Liver (tissue), 9 donors: Measurements from ENCODE around the gene A2ML1. TPM values are rescaled to one million over a fixed set of nuclear protein-coding genes. Genes with fewer than 3 reads are reported as not detected.
"Not testable (repeated sequence)": the region's sequence is repeated elsewhere in the genome, so short reads cannot be mapped to it uniquely, and the experiment has no call there.

Experiments used
- DNase-seq: peaks from one replicate; pipeline ENCODE4 v3.0.0-alpha.2; 2017; ENCODE audit warnings: low spot score
- H3K27ac ChIP-seq, 2 donors: one replicate each; pipeline ENCODE4 v1.7.0; 2013; ENCODE audit warnings: inconsistent platforms in 2 of 2, low read length in 2 of 2, control low read depth in 1 of 2, low read depth in 1 of 2, mild to moderate bottlenecking in 1 of 2
- H3K27me3 ChIP-seq, 4 donors: one replicate each; pipeline versions ENCODE4 v1.6.1 to v1.7.0; 2013; ENCODE audit warnings: low read length in 3 of 4, inconsistent platforms in 1 of 4, mild to moderate bottlenecking in 1 of 4, moderate library complexity in 1 of 4; ENCODE audit not compliant: control insufficient read depth in 4 of 4, insufficient read depth in 4 of 4
- H3K36me3 ChIP-seq, 4 donors: one replicate each; pipeline versions ENCODE4 v1.6.1 to v1.7.0; 2013; ENCODE audit warnings: low read length in 3 of 4, mild to moderate bottlenecking in 3 of 4, low read depth in 1 of 4, moderate library complexity in 1 of 4; ENCODE audit not compliant: control insufficient read depth in 4 of 4, insufficient read depth in 3 of 4
- H3K4me1 ChIP-seq, 4 donors: one replicate each; pipeline versions ENCODE4 v1.6.1 to v1.7.0; 2013; ENCODE audit warnings: low read length in 3 of 4, mild to moderate bottlenecking in 3 of 4, moderate library complexity in 1 of 4; ENCODE audit not compliant: control insufficient read depth in 4 of 4, insufficient read depth in 4 of 4
- H3K4me3 ChIP-seq, 3 donors: one replicate each; pipeline versions ENCODE4 v1.6.1 to v1.7.0; 2013; ENCODE audit warnings: low read length in 3 of 3, control low read depth in 1 of 3, low read depth in 1 of 3, mild to moderate bottlenecking in 1 of 3
- H3K9ac ChIP-seq, 2 donors: one replicate each; pipeline ENCODE4 v1.7.0; 2013; ENCODE audit warnings: low read length in 2 of 2, mild to moderate bottlenecking in 2 of 2, moderate library complexity in 2 of 2, control low read depth in 1 of 2, low read depth in 1 of 2
- H3K9me3 ChIP-seq, 4 donors: one replicate each; pipeline versions ENCODE4 v1.6.1 to v1.7.0; 2013; ENCODE audit warnings: low read length in 3 of 4; ENCODE audit not compliant: control insufficient read depth in 4 of 4
- ATF3 ChIP-seq: IDR thresholded peaks from 2 replicates; pipeline ENCODE4 v1.6.1; 2016; ENCODE audit warnings: antibody characterized with exemption
- CTCF ChIP-seq: fragments of 150-350 bp; IDR thresholded peaks from 2 replicates; pipeline ENCODE4 v1.5.1; 2017; ENCODE audit warnings: improper control_type of control experiment, low read depth, low read length; ENCODE audit not compliant: missing input control
- EGR1 ChIP-seq, 2 donors: IDR thresholded peaks; 2 replicates each; pipeline ENCODE4 v1.6.1; 2016 to 2018; ENCODE audit warnings: antibody characterized with exemption in 2 of 2, low read depth in 2 of 2
- FOXA1 ChIP-seq: IDR thresholded peaks from 2 replicates; pipeline ENCODE4 v1.6.1; 2016; ENCODE audit warnings: antibody characterized with exemption
- FOXA2 ChIP-seq: IDR thresholded peaks from 2 replicates; pipeline ENCODE4 v1.6.1; 2016; ENCODE audit warnings: antibody characterized with exemption
- GABPA ChIP-seq, 2 donors: IDR thresholded peaks in 1 of 2; conservative IDR thresholded peaks in 1 of 2; 2 replicates each; pipeline ENCODE4 v1.6.1; 2016; ENCODE audit warnings: antibody characterized with exemption in 2 of 2, mild to moderate bottlenecking in 1 of 2, moderate library complexity in 1 of 2
- HNF4A ChIP-seq, 2 donors: conservative IDR thresholded peaks; 2 replicates each; pipeline ENCODE4 v1.6.1; 2016; ENCODE audit warnings: antibody characterized with exemption in 2 of 2, mild to moderate bottlenecking in 2 of 2
- HNF4G ChIP-seq: IDR thresholded peaks from 2 replicates; pipeline ENCODE4 v1.6.1; 2016; ENCODE audit warnings: antibody characterized with exemption
- JUND ChIP-seq, 2 donors: IDR thresholded peaks; 2 replicates each; pipeline ENCODE4 v1.6.1; 2016; ENCODE audit warnings: antibody characterized with exemption in 2 of 2
- MAX ChIP-seq: IDR thresholded peaks from 2 replicates; pipeline ENCODE4 v1.6.1; 2016; ENCODE audit warnings: antibody characterized with exemption
- NR2F2 ChIP-seq: IDR thresholded peaks from 2 replicates; pipeline ENCODE4 v1.6.1; 2016; ENCODE audit warnings: antibody characterized with exemption
- RAD21 ChIP-seq, 2 donors: IDR thresholded peaks; 2 replicates each; pipeline ENCODE4 v1.6.1; 2016; ENCODE audit warnings: antibody characterized with exemption in 2 of 2, mild to moderate bottlenecking in 2 of 2
- REST ChIP-seq: IDR thresholded peaks from 2 replicates; pipeline ENCODE4 v1.6.1; 2016; ENCODE audit warnings: antibody characterized with exemption, mild to moderate bottlenecking
- RXRA ChIP-seq, 2 donors: IDR thresholded peaks; 2 replicates each; pipeline ENCODE4 v1.6.1; 2017 to 2018; ENCODE audit warnings: antibody characterized with exemption in 2 of 2, mild to moderate bottlenecking in 1 of 2
- SP1 ChIP-seq: IDR thresholded peaks from 2 replicates; pipeline ENCODE4 v1.6.1; 2018; ENCODE audit warnings: antibody characterized with exemption, mild to moderate bottlenecking
- TAF1 ChIP-seq: conservative IDR thresholded peaks from 2 replicates; pipeline ENCODE4 v1.6.1; 2016; ENCODE audit warnings: antibody characterized with exemption, mild to moderate bottlenecking
- YY1 ChIP-seq: IDR thresholded peaks from 2 replicates; pipeline ENCODE4 v1.6.1; 2016; ENCODE audit warnings: antibody characterized with exemption, mild to moderate bottlenecking
- ZBTB33 ChIP-seq: IDR thresholded peaks from 2 replicates; pipeline ENCODE4 v1.6.1; 2016; ENCODE audit warnings: antibody characterized with exemption
- WGBS: extraction: QIAGEN DNeasy Blood & Tissue Kit; methylation state at CpG from one replicate; pipeline ENCODE4 v1.1.7; 2013; 5-methylcytosine and 5-hydroxymethylcytosine counted together
- polyA plus RNA-seq, 2 donors: library from polyadenylated mRNA; stranded (reverse) in 1 of 2; unstranded in 1 of 2; fragments of 200-250 nt in 1 of 2; fragments of >200 nt in 1 of 2; fragmentation: Nextera tagmentation in 1 of 2; extraction: Ambion mirVana in 1 of 2; gene quantifications; one replicate each; pipeline versions ENCODE4 v1.2.1 to v1.2.3, GENCODE V29; 2013 to 2015
- total RNA-seq, 2 donors: library from RNA; depleted of rRNA; stranded (reverse); fragments of >200 nt; gene quantifications; one replicate each; pipeline ENCODE4 v1.2.3, GENCODE V29; 2014
- donor health status: healthy.
- donor health status: healthy.
- donor health status: healthy.
- donor health status: healthy.
- donor health status: healthy.

Gene A2ML1
- total and polyA plus RNA-seq, 4 donors: 0.03 to 0.19 TPM; not detected in 2

- no peak for TF ChIP-seq ATF3
- no peak for TF ChIP-seq NR2F2
- no peak for TF ChIP-seq FOXA2
- TF ChIP-seq TAF1: no peak
- H3K27ac ChIP-seq: no peak overlapping the region
- H3K36me3 ChIP-seq: no peaks in the 10 kb centered on the region
- no peak overlapping the region for H3K9ac ChIP-seq
- H3K9me3 ChIP-seq: no peaks in the 10 kb centered on the region
- no peaks in the 10 kb centered on the region for H3K4me1 ChIP-seq
- no peak for DNase-seq
- H3K4me3 ChIP-seq: no peak overlapping the region
- H3K27me3 ChIP-seq: no peaks in the 10 kb centered on the region
These were observed 38.0 kb upstream of the A2ML1 start for GRCh38 chr12:8784290-8784888.

GRCh38 chr12:8785499-8785898 lies 36.9 kb upstream of the A2ML1 start:
- Histone ChIP-seq H3K27me3 (no peaks in the 10 kb centered on the region), H3K27ac (no peak overlapping the region), H3K4me1 (no peaks in the 10 kb centered on the region), H3K9me3 (no peaks in the 10 kb centered on the region), H3K9ac (no peak overlapping the region), H3K36me3 (no peaks in the 10 kb centered on the region), H3K4me3 (no peak overlapping the region)
- TF ChIP-seq RAD21 (IDR thresholded peaks at IDR 0.05) (no peak), EGR1 (IDR thresholded peaks at IDR 0.05; ENCODE audit: low read depth in 2 of 2) (no peak), HNF4G (no peak), CTCF (no peak), MAX (no peak), GABPA (IDR thresholded peaks at IDR 0.05 in 1 of 2, conservative IDR thresholded peaks at IDR 0.05 in 1 of 2) (no peak), RXRA (IDR thresholded peaks at IDR 0.05) (no peak), HNF4A (conservative IDR thresholded peaks at IDR 0.05) (no peak), FOXA1 (no peak), TAF1 (no peak), JUND (IDR thresholded peaks at IDR 0.05) (no peak), NR2F2 (no peak), ZBTB33 (no peak), ATF3 (no peak), YY1 (no peak), REST (no peak), SP1 (no peak), FOXA2 (no peak)
- WGBS: 88% methylated on average over 4 of the region's 4 CpGs
- DNase-seq: no peak

GRCh38 chr12:8787206-8787605 lies 35.2 kb upstream of the A2ML1 start:
- H3K4me1 ChIP-seq, H3K4me3 ChIP-seq, H3K27me3 ChIP-seq, H3K27ac ChIP-seq, H3K9me3 ChIP-seq, H3K9ac ChIP-seq, H3K36me3 ChIP-seq, DNase-seq: not testable (repeated sequence)
- WGBS: 96% methylated on average over 28 of the region's 28 CpGs

- not testable (repeated sequence) for H3K27ac ChIP-seq, H3K36me3 ChIP-seq, H3K9me3 ChIP-seq, H3K4me1 ChIP-seq, H3K27me3 ChIP-seq, H3K9ac ChIP-seq, H3K4me3 ChIP-seq, DNase-seq
- 83% methylated on average over 13 of the region's 13 CpGs for WGBS
These were observed 33.7 kb upstream of the A2ML1 start for GRCh38 chr12:8788706-8789105.
